NK-92 (cell line): ENCODE results near the gene OTOP2.
"Not testable (repeated sequence)": the region's sequence is repeated elsewhere in the genome, so short reads cannot be mapped to it uniquely, and the experiment has no call there.

ENCODE experiments used
- DNase-seq: peaks from one replicate; lab custom pipeline; 2025; ENCODE audit not compliant: unreplicated experiment; lab: John Stamatoyannopoulos, UW

OTOP2 gene

DNA sequence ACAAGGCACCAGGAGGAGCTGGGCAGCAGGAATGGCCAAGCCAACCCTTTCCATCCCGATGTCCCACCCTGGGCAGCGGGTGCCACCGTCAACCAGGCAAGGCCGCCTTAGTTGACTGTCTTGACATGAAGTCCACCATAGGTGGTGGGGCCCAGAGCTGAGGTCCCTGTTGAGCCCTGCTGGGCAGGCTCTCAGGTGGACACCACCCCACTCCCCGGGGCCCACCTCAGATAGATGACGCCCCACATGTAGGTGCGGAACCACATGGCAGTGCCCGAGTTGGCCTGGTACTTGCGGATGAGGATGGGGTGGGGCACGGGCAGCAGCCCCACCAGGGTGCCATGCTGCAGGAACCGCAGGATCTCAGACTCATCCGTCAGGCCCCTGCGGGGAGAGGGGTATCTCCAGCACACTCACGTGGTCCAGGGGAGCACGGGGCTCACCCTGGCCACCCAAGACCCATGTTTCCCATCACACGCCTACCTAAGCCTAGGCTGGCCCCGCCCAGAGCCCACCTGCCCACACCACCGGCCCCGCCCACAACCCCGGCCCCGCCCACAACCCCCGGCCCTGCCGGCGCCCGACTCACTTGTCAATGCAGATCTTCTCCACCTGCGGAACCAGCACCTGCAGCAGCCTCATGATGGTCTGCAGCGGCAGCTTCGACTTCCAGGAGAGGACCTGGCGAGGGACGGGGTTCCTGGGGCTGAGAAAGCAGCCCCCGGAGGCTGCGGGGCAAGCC is 27.8 kb downstream of the OTOP2 start:
- DNase-seq: no peak

DNA sequence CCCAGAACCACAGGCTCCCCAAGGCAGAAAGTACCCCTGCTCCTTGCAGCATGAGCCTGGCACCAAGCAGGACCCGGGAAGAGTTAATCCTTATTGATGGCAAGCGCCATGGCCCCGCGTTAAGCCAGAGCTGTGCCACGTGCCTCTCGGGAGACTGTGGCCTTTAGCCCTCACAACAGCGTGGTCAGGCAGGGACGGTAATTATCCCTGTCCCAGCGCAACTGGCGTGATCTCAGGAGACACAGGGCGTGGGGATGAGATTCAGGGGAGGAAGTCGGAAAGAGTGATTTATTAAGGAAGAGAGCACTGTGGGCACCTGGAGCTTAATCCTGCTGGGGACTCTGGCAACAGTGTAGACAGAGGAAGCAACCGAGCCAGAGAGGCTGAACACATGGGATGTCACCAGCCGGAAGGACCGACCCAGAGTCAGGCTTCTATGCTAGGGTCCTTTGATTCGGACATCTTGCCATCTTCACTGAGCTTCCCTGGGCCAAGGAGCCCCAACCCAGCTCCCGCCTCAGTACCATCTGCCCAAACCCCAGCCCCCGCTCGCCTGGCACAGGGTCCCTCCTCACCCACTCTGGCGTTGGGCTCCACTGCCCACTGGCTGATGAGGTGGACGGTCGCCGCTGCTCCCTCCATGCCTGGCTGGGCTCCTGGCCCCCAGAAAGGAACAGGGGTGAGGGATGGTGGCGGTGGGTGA is 28.5 kb downstream of the OTOP2 start:
- DNase-seq: no peak

DNA sequence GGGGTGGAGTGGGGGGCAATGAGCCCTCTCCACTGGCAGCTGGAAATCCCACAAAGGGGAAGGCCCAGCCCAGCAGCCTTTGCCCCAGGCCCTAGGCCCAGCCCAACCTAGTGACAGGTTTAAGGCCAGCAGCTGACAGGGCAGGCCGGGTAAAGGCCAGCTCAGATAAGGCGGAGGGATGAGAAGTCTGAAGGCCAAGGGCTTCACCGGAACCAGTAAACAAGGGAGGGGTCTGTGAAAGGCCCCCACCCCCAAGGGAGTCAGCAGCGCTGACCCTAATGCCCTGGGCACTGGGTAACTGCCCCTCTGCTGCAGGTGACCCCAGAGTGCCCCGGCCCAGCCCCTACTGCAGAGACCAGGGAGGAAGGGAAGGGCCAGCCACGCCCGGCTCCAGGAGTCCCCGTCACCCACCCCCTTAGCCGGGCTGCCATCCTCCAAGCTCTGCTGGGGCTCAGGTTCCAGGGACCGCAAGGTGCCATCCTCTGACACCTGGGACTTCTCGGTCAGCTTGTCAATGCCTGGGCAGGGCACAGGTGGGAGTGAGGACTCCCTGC is 29.1 kb downstream of the OTOP2 start:
- no peak for DNase-seq

DNA sequence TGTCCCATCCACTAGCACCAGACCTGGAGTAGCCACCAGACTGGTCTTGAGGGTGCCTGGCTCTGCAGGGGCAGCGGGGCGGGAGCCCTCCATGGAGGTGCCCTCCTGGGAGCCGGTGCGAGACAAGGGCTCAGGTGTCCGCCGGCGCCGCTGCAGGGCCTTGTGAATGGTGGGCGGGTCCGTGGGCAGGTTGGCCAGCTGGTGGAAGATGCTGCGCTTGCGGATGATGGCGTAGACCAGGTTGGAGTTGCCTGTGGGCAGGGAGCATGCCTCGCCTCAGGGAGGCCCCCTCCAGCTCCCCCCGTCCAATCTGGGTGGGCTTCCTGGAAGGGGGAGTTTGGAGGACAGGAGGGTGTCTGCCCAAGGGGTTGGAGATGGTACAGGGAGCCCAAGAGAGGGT is 30.0 kb downstream of the OTOP2 start:
- DNase-seq: no peak

DNA sequence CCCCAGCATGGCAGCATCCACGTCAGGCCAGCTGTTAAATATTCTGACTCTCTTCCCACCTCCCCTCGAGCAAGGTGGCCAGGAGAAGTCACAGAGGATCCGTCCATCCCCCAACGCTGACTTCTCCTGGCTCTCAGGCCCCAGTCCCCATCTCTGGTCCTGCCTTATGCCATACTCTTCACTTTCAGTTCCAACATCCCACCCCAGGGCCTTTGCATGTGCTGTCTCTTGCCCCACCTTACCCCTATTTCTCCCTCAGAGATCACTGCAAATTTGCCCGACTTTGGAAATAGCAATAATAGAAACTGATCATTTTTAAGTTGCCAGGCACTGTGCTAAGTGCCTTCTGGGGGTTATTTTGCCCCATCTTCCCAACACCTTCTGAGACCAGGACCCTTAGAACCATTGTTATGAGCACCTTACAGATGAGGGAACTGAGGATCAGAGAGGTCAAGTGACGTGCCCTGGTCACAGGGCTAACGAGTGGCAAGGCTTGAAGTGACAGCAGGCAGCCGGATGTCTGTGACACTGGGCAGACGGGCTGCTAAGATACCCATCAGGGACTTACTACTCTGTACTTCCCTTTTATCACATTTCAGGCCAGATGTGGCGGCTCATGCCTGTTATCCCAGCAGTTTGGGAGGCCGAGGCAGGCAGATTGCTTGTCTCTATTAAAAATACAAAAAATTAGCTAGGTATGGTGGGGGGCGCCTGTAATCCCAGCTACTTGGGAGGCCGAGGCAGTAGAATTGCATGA is 30.8 kb downstream of the OTOP2 start:
- no peak for DNase-seq

DNA sequence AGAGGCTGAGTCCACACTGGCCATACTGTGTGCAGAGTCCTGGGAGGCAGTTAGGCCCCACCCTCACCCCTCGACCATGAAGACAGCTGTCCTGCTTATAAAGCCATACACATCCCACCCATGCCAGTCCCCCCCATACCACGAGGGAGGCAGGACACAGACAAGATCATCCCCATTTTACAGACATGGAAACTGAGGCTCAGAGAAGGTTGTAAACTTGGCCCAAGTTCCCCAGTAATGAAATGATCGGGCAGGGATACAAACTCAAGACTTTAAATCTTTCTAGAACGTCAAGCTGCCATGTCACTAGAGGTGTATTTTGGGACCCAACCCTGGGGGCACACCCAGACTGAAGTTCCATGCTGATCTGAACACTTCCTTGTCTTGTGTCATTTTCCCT is 32.0 kb downstream of the OTOP2 start:
- DNase-seq: no peak

DNA sequence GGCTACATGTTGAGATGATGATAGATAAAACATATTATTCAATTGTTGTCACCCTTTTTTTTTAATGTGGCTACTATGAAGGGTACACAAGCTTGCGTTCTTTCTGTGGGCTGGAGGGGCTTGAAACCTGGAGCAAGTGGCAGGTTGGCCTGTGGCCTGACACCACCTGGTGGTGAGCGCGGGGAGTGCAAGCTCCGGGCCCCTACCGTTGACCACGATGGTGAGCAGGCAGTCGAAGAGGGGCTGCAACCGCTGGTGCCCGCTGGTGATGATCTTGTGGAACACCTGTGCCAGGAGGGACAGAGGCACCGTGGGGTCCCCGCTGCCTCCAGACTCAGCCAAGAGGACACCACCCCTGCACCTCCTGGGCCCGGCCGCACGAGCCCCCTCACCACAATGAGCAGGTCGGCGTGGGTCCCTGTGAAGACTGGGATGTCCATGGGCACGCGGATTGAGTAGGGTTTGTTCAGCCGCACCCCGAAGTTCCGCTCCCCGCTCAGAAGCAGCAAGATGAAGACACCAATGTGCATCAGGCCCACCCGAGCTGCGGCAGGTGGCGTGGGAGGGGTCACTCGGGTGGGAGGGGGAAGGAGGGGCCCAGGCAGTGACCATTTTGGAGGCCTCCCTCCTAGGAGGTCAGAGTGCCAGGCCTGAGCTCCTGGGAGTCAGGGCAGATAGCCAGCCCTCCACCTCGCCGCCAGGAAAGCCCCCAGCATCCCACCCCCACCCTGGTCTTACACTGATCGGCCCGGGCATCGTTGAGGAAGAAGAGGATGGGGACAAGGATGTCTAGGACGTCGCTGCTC is 34.1 kb downstream of the OTOP2 start:
- no peak for DNase-seq

DNA sequence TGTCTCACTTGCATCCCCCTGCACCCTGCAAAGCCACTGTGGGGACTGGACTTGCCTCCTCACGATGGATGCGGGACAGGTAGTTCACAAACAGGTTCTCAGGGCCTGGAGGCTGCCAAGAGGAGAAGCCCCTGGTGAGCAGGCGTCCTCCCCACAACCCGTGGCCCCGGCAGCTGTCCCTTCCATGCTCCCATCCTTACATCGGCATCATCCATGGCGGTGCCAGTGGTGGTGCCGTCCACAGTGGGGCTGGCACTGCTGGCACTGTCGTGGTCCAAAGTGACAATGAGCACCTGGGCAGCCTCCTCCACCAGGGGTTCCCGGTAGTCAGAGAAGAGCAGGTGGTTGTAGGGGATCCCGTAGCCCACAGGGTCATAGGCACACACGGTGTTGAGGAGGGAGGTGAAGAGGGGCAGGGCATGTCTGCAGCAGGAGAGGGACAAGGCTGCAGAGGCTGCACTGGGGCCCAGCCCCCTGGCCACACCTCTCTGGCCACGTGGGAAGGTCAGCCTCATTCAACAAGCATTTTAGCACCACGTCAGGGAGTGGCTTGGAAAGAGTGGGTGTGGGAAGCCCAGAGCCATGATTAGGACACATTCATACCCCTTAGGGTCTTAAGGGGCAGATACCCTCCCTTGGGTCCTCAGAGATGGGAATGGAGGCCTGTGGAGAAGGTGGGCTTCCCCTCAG is 35.9 kb downstream of the OTOP2 start:
- DNase-seq: no peak

DNA sequence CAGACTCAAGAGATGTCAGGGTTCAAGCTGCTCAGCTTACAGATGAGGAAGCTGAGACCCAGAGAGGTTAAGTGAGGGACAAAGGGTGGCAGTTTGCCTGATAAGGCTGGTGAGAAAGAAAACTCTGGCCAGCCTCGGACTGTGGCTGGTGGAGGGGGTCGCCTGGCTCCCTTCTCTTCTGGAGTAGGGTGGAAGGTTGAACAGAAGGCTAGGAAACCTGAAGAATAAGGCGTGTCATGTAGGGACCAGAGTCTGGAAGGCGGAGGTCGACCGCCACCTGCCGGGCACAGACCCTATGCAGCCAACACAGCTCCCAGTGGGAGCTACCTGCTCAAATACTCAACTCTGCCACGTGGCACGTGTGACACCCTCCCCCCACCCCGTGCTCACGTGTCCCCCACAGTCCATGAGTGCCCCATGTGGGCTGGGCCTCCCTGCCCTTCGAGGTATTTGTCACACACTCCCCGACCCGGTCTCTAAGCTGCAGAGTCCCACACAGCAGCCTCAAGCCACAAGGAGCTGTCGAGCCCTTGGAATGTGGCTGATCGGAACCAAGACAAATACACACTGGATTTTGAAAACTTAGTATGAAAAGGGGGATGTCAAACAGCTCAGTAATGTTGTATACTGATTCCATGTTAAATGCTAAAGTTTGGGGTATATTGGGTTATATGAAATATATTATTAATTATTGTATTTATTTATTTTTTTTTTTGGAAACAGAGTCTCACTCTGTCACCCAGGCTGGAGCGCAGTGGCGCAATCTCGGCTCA is 36.7 kb downstream of the OTOP2 start:
- no peak for DNase-seq

DNA sequence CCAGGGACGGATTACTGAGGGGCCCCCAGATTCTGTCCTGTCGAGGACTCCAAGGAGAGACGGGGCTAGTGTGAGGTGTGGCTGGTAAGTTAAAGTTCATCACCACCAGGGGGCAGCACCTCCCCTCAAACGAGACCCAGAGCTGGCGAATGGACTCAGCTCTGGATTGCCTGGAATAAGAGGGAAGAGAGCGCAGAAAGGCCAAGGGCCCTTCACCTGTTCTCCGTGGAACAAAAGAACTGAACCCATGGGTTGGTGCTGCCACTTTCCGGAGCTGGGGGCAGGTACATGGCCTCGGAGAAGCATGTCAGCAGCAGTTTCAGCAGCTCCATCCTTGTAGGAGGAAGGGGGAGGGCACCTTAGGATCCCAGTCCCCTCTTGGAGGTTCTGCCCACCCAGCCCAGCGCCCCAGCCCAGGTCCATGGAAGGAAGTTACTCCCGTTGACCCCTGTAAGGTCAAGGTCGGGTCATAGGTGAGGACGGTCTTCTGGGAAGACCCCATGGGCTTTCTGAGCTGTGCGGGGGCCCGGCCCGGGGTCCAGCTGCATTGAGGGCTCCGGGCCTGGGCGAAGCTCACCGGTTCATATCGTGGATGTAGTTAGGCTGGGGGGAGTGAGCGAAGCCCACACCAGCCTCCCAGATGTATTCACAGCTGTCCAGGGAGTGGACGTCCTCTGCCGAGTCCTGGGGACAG is 37.7 kb downstream of the OTOP2 start:
- no peak for DNase-seq

DNA sequence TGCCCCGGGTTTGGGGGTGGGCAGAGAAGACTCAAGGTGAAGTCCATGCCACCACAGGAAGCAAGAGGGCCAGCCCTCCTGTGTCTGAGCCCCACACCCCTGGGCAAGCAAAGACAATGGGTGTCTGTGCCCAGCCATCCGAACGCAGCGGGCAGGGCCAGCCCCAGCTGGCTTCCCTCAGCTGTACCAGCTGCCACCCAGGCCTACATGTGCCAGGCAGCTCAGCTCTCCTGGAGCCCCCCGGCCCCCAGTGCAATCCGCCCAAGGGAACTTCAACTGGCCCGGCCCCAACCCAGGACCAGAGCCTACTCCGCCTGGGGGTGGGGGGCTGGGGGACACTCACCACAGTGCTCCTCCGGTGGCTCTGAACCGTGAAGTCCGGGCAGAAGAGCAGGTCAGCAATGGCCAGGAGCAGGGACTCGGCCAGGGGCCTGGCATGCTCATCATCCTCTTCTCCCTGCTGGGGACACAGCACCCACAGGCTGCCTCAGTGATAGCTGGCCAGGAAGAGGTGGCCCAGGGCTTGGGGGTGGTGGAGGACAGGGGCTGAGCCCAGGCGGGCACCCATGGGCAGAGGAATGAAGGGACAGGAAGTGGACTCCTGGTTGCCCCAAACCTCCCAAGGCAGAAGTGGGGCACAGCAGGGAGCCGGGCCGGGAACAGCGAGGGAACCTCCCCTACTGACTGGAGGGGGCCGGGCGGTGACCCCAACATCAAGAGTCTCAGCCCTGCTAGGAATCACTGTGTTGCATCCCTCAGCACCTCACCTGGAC is 38.7 kb downstream of the OTOP2 start:
- DNase-seq: no peak

DNA sequence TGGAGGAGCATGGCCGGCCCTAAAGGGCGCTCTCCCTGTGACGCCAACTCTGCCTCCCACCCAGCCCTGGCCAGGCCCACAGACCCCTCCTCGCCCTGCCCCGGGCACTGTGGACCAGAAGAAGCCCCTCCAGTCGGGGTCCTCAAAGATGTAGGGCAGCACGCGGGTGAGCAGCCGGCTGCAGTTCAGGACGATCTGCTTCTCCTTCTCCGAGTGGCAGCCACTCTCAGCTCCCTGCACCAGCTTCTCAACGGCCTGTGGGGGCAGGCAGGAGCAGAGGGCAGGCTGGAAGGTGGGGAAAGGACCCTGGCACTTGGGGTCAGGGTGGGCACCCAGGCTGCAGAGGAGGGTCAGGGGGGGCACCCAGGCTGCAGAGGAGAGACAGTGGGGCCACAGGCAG is 39.6 kb downstream of the OTOP2 start:
- no peak for DNase-seq

DNA sequence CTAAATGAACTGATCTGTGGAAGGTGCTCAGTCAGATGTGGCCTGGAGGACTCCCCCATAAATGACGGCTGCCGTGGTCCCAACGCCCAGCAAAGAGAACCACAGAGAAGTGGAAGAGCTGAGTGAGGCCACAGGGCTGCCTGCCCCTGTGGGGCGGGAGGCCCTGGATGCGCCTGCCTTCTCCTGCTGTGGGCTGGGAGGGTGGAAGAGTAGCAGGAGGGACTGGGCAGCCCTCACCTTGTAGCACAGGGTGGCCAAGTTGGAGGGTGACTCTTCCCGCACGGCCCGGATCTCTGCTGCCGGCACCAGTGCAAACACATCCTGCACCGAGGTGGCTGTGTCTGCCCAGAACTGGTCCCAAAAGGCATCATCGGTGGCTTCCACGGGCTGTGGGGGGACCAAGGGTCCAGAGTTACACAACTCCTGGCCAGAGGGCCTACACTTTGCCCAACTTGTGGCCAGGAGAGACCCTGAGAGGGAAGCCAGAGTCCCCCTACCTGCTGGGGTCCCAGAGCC is 40.2 kb downstream of the OTOP2 start:
- DNase-seq: no peak

DNA sequence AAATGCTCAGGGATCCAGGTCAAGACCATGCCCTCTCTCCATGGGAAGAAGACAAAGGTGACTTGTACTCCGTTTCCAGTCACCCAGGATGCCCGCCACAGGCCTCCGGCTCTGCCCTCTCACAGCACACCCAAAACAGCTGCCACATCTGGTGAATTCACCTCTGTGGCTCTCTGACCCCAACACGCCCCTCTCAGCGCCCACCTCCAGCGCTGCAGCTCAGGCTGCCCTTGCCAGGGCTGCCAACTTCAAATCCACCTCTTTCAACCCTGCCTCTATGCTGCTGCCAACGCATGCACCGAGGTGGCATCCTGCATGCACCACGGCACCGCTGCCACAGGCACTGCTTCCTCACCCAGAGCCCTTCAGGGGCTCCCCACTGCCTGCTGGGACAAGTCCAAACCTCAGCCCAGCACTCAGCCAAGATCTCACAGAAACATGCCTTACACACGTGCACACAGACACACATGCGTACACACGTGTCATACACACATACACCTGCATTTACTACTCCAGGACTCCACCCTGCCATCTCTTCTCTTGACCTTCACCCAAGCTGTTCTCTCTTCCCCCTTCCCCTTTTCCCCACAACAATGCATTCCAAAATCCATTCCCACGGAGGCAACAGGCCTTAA is 41.0 kb downstream of the OTOP2 start:
- no peak for DNase-seq

DNA sequence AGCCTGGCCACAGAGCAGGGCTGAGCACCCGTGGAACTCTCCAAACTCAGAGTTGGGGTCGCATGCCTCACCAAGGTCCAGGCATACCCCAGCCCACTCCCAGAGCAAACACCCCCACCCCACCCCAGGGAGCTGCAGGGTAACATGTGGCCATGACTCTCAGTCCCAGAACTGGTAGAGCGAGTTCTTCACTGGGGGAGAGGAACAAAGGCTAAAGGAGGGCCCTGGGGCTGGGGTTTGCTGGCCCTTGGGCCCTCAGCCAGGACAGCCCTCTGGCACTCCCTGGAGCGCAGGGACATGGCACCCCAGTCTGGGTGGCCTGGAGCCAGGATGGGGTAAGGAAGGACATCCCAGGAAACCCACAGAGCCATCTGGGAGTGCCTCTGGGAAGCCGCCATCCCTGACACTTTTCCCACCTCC is 44.3 kb downstream of the OTOP2 start:
- no peak for DNase-seq

DNA sequence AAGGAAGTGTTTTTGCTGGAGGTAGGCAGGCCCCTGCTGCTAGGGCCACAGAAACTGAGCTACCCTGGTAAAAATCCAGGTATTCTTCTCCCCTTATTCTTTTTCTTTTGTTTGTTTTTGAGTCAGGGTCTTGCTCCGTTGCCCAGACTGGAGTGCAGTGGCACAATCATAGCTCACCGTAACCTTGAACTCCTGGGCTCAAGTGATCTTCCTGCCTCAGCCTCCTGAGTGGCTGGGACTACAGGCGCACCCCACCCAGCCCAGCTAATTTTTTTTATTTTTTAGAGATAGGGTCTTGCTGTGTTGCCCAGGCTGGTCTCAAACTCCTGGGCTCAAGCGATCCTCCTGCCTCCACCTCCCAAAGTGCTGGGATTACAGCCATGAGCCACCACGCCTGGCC is 45.4 kb downstream of the OTOP2 start:
- not testable (repeated sequence) for DNase-seq

DNA sequence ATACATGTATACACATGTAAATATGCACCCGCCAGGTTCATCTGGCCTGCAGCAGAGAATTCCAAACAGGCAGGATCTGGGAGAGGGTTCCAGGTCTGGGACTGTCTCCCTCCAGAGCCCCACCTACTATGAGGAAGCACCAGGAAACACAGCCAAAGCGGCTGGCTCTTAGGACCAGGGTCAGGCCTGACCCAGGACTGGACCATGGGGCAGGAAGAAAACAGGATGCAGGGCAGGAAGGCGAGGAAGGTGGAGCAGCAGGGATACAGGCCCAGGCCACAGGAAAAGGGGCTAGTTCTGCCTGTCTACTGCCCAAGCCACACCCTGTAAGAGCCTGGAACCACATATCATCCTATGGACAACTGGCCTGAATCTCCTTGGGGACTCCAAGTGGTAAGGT is 46.3 kb downstream of the OTOP2 start:
- no peak for DNase-seq
